OCI-LY7 (cell line): ENCODE measurements around the gene ITIH1.

ENCODE experiments used
- EZH2phosphoT487 ChIP-seq: fragments of 200-600 bp; sonication (generic); IDR thresholded peaks from 2 replicates; pipeline ENCODE4 v1.6.1; 2018; ENCODE audit warnings: low read depth, borderline replicate concordance, mild to moderate bottlenecking, mixed run types, antibody characterized with exemption, low read length, moderate library complexity, mixed read lengths
- TF ChIP-seq, protein P1 (sequence below): fragments of 200-600 bp; sonication (generic); conservative IDR thresholded peaks from 2 replicates; pipeline ENCODE4 v1.5.1; 2014; ENCODE audit warnings: mild to moderate bottlenecking, antibody characterized with exemption, low read length, moderate library complexity, mixed read lengths

DNA sequence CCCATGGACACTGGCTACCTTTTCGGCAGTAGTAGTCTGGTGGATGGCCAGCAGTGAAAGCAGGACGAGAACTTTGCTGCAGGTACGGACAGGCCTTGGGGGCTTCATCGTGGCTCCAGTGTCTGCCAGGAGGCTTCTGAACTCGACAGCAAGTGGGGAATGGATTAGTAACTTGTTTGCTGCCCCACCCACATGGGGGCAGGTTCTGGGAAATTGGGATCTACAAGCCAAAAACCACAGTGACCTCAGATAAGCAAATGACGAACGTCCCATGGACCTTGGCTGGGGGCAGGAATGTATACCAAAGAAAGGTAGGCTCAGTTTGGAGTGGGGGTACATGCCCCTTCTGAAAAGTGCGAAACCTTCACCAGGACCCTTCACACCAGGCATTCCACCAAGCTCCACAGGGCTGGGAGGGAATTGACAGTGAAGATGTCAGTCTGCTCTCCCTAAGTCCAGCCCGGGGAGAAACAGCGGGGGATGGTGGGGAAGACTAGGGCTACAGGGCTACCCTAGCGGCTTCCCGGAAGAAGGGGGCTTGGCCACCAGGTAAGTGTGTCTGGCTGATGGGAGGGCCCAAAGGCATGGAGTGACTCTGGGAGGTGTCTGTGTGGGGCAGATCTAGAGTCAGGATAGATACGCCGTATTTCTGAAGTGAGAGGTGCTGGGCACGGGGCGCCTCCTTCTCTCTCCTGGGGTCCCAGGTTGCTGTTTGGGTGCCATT lies 53.3 kb downstream of the ITIH1 start, which contains the start of gene ITIH4:
- TF ChIP-seq, protein P1, sequence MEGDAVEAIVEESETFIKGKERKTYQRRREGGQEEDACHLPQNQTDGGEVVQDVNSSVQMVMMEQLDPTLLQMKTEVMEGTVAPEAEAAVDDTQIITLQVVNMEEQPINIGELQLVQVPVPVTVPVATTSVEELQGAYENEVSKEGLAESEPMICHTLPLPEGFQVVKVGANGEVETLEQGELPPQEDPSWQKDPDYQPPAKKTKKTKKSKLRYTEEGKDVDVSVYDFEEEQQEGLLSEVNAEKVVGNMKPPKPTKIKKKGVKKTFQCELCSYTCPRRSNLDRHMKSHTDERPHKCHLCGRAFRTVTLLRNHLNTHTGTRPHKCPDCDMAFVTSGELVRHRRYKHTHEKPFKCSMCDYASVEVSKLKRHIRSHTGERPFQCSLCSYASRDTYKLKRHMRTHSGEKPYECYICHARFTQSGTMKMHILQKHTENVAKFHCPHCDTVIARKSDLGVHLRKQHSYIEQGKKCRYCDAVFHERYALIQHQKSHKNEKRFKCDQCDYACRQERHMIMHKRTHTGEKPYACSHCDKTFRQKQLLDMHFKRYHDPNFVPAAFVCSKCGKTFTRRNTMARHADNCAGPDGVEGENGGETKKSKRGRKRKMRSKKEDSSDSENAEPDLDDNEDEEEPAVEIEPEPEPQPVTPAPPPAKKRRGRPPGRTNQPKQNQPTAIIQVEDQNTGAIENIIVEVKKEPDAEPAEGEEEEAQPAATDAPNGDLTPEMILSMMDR = no peak
- no peak for TF ChIP-seq EZH2phosphoT487
